HG03139 (cell line): ENCODE measurements around the gene NAT9.

Experiments
- ATAC-seq: cut with Tn5 transposase; IDR thresholded peaks from one replicate; pipeline ENCODE4 v1.9.1; 2021; ENCODE audit not compliant: unreplicated experiment

The NAT9 gene

DNA sequence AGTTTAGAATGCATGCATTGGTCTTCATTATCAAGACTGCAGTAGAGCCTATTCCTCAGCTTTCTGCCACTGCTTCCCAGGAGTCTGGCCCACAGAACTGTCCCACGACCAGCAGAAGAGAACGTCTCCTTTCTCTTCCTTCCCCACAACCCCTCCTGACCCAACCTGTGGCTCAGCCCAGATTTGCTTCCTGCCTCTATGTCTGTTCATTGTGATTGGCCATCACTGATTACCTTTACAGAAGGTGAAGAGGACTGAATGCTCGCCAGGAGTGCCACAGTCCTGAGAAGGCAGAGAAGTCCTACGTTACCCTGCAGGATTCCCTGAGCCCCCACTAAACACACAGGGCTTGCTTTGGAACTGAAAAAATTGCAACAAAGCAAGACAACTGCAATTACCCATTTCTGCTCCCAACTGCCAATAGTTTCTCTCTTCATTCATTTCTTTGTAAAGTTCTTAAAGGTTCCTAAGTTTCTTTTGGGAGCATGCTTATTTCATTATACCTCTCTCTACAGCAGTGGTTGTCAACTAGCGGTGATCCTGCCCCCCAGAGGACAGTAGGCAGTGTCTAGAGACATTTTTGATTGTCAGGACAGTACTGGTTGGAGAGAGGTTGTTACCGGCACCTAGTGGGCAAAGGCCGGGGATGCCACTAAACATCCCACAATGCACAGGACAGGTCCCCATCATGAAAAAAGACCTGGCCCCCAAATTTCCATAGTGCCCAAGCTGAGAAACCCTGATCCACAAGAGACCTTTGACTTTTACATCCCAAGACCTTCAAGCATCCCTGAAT is 4.5 kb upstream of the NAT9 start:
- ATAC-seq: no peak

DNA sequence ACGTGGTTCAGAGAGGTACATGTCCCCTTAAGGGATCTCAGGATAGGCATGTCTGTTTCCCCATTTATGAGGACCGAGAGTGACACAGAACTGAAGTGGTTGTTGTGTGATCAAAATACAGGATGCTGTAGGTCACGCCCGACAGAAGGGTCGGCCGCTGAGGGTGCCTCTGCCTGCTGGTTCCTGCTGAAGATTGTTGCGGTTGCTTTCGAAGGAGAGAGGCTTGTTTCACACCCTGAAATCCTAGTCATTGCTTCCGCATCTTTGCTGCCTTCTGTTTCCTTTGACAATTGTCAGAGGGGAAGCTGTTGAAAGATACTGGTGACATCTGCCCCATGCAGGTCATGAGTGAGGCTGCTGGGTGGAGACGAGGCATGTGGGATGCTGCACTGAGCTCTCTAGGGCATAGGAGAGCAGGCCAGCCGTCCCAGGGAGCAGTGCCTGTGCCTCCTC is 3.8 kb upstream of the NAT9 start:
- ATAC-seq: peak; percentile 38

DNA sequence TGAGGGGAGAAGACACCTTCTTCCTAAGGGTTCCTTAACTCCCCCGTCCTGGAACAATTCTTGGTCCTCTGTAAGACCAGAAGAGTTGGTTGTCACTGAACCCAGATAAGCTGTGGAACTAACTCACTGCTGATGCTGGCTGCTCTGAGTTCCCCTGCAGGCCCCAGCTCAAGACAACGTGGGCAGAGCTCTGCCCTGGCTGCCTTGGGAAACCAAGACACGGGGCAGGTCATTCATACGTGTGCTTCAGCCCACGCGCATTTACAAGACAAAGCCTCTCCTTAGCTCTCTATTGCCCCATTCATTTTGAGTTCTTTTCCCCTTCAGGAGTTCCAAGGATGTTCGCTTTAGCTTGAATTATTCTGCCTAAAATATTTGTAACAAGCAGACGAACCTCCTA is 3.4 kb upstream of the NAT9 start:
- ATAC-seq: no peak

DNA sequence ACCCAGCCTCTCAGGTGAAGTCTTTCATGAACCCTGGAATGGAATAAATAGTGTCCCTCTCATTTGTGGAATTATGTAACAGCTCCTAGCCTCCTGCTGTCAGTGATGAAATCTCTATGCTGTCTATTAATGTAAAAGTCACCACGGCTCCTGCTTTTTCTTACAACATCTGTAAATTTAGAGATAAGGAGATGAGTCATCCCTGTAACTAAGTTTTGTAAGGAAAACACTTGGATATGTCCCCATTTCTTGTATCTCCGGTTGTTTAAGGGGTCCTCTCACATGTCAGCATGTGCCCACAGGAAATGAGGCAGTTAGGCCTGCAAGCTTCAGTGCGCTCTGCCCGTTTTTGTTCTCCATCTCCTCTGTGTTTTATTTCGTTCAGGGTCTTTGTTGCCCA is 2.8 kb upstream of the NAT9 start:
- ATAC-seq: no peak

DNA sequence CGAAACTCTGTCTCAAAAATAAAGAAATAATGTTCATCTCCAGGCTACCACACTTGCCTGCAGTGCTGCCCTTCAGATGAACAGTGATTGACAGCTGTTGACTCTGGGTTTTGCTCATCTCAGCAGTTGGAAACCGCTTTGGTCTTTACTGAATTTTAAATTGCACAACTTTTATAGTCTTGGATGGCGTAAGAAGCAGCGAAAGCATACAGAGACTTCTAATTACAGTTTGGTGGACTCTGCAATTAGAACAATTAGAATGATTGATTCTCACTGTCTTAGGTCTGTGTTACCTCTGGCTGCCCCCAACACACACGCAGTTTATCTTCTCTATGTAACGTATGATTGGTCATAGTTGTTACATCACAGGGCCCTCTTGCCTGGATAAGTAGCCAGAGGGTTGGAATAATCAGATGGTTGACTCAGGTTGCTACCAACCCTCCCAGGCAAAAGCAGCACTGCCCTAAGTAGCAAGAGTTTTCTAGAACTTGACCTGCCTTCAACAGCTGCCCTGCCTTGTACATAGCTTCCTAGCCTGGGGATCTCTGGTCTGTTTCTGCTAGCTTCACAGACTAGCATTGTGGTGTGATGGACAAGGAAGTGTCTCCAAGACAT is 1.9 kb upstream of the NAT9 start:
- ATAC-seq: no peak

DNA sequence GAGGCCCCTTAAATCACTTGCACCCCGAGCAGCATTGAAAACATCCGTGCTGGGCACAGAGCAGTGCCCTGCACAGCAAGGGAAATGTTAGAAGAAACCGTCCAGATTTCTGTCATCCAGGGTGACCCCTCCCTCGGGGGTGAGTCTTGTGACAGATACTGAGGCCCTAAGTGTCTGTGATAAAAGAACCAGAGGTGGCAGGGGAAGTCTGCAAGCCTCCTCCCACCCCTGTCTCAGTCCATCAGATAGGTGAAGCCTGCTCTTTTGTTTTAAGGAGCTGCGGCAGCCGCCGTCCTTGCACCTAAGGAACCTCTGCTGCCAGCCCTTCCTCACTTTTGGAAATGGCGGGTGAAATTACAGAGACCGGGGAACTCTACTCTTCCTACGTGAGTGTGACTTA is 845 bp upstream of the NAT9 start:
- ATAC-seq: no peak

DNA sequence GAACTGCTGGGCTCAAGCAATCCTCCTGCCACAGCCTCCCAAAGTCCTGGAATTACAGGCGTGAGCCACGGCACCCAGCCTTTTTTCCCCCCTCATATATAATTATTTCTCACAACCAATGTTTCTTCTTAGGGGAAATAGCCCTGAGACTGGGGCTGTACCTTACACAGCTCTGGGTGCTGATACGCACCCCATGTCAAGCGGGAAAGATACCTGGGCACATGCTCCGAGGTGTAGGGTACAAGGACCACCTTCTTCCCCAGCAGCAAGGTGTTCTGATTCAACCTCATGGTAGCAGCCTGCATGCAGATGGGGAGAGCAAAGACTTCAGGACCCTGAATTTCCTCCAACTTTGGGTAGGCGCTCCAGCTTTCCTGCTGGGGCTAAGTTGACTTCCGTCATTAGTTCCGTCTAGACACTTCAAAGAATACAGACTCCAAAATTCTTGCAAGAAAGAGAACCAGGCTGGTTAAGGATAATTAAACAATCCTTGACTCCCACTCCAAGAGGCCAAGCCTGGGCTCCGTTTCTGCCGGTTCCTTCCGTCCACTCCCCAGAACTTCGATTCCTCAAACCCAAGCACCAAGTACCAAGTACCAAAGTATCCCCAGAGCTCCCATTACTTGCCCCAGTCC is 619 bp downstream of the NAT9 start:
- no peak for ATAC-seq

DNA sequence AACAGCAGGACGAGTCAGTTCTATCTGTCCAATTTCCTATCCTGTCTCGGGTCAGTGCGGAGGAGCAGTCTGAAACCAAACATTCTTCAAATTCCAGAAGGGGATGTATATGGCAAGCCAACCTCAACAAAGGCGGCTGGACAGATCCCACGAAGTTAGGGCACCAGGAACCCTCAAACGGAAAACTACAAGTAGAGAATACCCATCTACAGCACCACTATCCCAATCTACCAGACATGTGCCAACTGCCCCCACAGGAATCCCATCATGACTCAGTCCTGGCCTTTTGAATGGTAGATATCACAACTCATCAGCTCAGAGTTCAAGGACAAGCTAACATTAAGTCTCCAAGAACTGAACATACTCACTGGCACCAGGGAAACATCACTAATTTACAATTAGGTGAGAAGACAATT is 2.3 kb downstream of the NAT9 start:
- no peak for ATAC-seq

DNA sequence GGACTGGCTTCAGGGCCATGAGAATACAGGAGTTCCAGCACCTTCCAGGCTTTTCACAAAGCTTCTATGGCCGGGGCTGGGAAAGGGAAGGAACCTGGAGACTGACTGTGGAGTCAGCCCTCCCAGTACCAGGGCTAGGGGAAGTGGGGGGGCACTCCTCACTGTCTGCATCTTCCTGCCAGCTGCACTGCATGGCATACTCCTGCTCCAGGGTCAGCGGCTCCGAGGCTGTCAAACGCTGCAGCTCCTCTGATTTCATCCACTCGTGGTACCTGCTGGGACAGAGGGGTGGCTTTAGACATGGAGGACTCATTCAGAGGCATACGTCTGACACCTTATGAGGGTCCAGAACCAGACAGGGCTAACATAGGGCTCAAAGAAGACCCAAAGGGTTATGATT is 2.7 kb downstream of the NAT9 start:
- no peak for ATAC-seq

DNA sequence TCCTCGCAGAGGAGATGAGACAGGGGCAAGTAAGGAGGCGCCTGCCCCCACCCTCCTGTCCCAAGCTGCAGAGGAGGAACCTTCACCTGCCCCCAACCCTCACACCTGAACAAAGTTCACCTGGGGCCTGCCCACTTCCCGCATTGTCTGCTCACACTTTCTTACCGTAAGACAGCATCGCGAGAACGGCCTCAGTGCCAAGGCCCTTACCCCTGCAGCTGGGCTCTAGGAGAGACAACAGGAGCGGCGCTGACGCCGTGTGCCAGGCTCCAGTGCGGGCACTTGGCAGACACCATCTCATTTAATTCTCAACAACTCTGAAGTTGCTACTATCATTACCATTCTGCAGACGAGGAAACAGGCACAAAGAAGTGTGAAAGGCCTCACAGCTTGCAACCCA is 4.1 kb downstream of the NAT9 start:
- no peak for ATAC-seq

DNA sequence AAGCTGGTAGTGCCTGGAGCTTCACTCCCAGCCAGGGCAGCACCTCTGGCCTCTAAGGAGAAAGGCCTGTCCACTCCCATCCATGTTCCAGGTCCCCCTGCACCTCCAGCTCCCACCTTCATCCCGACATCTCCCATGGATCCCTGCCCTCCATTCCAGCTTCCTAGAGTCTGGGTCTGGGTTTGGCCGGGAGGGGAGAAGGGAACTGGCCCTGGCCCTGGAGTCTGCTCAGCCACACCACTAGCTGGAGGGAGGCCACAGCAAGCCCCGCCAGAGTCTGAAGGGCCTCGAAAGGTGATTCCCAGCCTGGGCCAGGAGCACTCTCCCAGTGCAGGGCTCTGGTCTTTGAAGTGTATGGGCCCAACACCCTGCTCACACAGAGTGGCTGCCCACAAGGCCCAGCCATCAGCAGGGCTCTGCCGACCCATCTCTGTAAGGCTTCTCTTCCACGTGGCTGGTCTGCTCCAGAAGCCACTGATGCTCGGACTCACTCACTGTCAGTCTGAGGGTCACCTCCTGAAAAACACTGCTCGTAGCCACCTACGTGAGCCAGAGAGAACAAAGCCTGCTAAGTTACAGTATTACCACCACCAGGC is 4.7 kb downstream of the NAT9 start:
- ATAC-seq: no peak

DNA sequence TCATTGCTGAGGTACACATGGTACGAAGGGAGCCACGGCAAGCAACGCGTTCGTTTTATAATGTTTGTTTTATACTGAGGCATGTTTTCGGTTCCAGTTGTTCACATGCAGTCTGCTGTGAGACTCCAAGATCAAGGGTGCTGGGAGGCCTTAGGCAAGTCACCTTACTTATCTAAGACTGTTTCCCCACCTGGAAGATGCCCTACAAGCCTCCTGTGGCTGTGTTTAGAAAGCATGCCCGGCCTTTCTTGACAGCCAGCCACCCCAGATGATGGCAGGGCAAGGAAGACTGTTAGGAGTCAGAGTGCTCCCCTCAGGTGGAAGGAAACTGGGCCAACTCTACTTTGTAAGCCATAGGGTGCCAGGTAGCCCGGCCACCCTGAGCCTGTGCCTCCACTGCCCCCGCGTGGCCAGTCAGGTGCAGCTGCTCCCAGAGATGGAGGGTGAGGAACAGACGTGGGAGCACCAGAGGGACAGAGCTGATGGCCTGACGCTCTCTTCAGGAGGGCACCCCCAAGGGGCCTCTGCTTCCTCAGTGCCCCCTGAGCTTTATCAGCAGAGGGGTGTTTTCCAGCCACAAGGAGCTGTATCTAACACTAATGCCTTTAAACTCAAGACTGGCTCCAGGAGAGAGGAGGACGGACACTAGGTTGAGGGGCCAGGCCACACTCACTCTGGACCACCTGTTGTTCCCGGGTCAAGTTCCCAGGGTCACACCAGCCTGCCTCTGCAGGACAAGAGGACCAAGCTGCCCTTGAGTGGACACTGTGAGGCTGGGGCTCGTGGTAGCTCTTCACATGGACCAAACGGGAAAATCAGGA is 5.4 kb downstream of the NAT9 start:
- ATAC-seq: no peak

DNA sequence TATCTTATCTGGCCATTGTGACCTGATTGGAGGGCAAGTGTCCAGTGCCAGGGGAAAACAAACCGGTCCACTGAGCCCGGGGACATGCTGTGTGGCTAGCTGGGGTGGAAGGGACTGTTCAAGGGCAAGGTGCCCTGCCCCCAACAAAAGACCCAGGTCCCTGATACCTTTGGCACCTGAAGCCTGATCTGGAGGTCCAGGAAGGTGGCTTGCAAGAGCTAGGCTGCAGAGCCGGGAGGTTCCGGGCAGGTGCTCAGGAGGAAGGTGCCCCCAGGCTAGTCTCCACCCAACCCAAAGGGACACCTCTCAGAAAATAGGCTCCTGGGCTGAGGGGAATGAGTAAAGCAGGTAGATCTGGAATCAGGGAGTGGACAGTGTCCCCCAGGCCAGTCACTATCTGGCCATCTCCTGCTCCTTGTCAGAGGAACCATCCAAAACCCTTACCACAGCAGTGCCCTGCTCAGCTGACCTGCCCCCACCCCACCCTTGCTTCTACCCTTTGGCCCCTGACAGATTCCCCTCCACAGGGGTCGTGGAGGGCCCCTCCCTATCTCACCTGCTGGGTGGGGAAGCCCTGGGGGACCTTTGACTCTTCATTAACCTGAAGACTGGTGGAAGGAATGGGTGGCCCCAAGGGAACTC is 6.2 kb downstream of the NAT9 start:
- no peak for ATAC-seq

DNA sequence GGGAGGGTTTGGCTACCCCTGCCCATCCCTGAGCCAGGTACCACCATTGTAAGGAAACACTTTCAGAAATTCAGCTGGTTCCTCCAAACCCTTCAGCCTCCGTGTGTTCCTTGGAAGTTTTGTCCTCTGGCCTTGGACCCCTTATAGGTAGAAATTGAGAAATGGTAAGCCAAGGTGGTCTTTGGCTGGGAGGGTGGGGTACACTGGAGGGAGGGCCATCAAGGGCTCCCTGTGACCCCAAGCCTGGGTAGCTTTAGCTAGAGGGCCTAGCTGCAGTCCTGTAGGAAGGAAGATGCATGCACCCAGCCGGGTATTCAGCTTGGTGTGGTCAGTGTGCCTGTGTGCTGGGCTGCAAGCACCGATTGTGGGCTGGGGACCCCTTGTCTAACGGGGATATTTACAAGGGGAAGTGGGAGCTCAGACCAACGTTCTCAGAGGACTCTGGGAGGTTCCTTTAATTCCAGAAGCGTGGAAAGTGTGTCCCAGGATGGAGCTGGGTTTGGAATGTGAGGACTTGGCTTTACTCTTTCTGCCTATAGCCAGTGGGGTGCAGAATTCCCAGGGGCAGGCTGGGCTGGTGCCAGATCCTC is 6.8 kb downstream of the NAT9 start:
- no peak for ATAC-seq

DNA sequence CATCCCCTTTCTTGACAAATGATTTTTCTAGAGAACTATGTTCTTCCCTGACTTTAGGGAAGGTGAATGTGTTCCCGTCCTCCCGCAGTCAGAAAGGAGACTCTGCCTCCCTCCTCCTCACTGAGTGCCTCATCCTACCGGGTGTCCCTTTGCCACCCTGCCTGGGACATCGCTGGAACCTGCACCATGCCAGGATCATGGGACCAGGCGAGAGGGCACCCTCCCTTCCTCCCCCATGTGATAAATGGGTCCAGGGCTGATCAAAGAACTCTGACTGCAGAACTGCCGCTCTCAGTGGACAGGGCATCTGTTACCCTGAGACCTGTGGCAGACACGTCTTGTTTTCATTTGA is 7.4 kb downstream of the NAT9 start:
- ATAC-seq: no peak

DNA sequence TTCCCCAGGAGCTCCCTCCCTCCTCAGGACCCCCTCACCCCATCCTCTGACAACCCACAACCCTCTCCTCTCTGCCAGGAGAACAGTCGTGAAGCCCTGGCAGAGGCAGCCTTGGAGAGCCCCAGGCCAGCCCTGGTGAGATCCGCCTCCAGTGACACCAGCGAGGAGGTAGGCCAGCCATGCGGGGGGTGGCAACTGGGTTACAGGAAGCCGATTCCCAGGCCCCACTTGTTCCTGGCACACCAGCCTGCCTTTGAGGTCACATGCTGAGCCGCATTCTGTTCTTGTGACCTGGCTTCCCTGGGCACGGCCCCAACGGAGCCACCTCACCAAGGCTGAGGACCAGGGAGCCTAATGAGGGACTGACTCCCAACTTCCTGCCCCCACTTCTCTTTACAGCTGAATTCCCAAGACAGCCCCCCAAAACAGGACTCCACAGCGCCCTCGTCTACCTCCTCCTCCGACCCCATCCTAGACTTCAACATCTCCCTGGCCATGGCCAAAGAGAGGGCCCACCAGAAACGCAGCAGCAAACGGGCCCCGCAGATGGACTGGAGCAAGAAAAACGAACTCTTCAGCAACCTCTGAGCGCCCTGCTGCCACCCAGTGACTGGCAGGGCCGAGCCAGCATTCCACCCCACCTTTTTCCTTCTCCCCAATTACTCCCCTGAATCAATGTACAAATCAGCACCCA is 7.9 kb downstream of the NAT9 start:
- no peak for ATAC-seq

DNA sequence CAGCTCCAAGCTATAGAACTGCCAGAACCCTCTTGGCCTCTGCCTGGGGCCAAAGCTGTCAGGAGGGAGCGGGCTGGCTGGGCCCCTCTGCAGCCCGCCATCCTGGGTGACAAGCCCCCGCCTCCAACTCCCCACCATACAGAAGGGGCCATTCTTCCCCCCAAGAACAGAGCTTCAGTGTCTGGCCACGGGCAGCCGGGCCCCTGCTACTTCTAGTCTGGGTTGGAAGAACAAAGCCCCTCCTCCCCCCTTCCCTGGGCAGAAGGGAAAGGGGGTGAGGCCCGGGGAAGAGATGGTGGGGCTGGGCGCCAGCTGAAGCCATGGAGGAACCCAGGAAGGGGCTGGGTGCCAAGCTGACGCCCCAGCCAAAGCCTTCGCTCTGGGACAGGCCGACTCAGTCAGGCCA is 9.0 kb downstream of the NAT9 start:
- ATAC-seq: no peak

DNA sequence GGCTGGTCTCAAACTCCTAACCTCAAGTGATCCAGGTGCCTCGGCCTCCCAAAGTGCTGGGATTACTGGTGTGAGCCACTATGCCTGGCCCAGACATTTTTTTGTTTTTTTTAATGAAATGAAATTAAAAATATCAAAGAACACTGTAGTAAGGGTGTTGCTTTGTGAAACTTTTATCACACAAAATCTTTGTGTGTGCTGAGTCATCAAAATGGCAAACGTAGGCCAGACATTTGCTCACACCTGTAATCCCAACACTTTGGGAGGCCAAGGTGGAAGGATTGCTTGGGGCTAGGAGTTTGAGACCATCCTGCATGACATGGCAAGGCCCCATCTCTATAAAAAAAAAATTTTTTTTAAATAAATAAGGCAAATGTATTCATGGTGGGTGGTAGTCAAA is 9.7 kb downstream of the NAT9 start:
- no peak for ATAC-seq

DNA sequence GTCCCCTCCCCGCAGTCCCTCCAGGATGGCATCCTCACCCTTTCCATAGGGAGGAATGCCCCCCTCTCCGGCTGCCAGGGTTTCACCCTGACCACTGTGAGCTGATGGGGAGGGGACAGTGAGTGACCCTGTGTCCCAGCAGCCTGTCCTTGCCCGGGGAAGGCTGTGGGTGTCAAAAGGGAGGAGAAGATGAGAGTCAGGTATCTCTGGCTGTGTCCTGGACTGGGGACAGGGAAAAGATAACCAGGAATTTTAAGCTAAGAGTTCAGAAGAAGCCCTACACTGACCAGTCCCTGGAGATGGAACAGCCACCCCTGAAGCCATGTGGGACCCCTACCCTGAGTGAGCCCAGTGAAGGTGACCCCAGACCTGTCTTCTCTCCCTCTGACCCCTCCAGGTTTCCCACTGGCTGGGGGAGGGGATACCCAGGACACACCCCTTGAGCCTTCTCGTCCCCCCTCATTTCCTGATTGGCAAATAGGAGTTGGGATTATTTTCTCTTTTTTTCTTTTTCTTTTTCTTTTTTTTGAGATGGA is 11.3 kb downstream of the NAT9 start:
- no peak for ATAC-seq
